ENCODE data around the gene BIRC2.

The BIRC2 gene

GRCh38 chr11:102313238-102313940 is 33.6 kb upstream of the BIRC2 start:
- H3K4me3 ChIP-seq (ENCODE audit: low read length): peak overlapping the region; percentile 61
- H3K9ac ChIP-seq (ENCODE audit: low read depth, low read length): peak overlapping the region; percentile 79
- H3K4me2 ChIP-seq (ENCODE audit: low read length): peak overlapping the region; percentile 87
- H3K36me3 ChIP-seq (ENCODE audit: insufficient read depth, low read length): no peaks in the 10 kb centered on the region
- no peaks in the 10 kb centered on the region for H3K9me3 ChIP-seq (replicated peaks; ENCODE audit: low read length)
- no peaks in the 10 kb centered on the region for H3K27me3 ChIP-seq (ENCODE audit: control insufficient read depth, insufficient read depth, low read length)
- H3K4me1 ChIP-seq (ENCODE audit: control insufficient read depth, insufficient read depth, low read length): peaks cover 27% of the 10 kb centered on the region

GRCh38 chr11:102314784-102315183 is 32.2 kb upstream of the BIRC2 start:
- Histone ChIP-seq H3K4me3 (ENCODE audit: low read length) (no peak overlapping the region), H3K9me3 (replicated peaks; ENCODE audit: low read length) (no peaks in the 10 kb centered on the region), H3K9ac (ENCODE audit: low read depth, low read length) (no peak overlapping the region), H3K4me2 (ENCODE audit: low read length) (no peak overlapping the region), H3K27me3 (ENCODE audit: control insufficient read depth, insufficient read depth, low read length) (no peaks in the 10 kb centered on the region), H3K4me1 (ENCODE audit: control insufficient read depth, insufficient read depth, low read length) (peaks cover 31% of the 10 kb centered on the region), H3K36me3 (ENCODE audit: insufficient read depth, low read length) (no peaks in the 10 kb centered on the region)

DNA sequence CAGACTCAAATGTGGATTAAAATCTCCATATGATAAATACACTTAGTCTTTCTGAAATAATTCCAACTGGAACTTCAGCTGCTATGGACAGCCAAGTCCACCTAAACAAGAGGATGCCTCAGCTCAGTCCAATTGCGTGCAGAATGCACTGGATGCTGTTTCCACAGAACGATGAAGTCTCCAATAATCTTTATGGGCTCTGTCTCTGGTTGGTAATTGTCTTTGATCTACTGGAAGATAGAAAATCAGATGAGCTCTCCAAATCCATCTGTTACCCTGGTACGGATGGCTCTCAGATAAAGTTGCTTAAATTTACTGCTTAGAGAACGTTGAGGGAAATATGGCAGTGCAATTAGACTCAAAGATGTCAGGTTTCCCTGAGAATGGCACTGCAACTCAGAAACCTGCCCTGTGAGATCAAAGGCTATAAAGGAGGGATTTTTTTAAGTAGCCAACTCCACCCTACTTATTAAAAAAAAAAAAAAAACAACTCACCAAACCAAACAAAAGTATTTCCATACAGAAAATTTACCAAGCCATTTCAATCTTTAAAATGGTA is 30.6 kb upstream of the BIRC2 start:
- H3K27me3 ChIP-seq (ENCODE audit: control insufficient read depth, insufficient read depth, low read length): no peaks in the 10 kb centered on the region
- H3K4me1 ChIP-seq (ENCODE audit: control insufficient read depth, insufficient read depth, low read length): peaks cover 36% of the 10 kb centered on the region
- no peaks in the 10 kb centered on the region for H3K36me3 ChIP-seq (ENCODE audit: insufficient read depth, low read length)
- peak overlapping the region; percentile 85 for H3K4me2 ChIP-seq (ENCODE audit: low read length)
- H3K4me3 ChIP-seq (ENCODE audit: low read length): no peak overlapping the region
- H3K9ac ChIP-seq (ENCODE audit: low read depth, low read length): peak overlapping the region; percentile 70
- no peaks in the 10 kb centered on the region for H3K9me3 ChIP-seq (replicated peaks; ENCODE audit: low read length)

DNA sequence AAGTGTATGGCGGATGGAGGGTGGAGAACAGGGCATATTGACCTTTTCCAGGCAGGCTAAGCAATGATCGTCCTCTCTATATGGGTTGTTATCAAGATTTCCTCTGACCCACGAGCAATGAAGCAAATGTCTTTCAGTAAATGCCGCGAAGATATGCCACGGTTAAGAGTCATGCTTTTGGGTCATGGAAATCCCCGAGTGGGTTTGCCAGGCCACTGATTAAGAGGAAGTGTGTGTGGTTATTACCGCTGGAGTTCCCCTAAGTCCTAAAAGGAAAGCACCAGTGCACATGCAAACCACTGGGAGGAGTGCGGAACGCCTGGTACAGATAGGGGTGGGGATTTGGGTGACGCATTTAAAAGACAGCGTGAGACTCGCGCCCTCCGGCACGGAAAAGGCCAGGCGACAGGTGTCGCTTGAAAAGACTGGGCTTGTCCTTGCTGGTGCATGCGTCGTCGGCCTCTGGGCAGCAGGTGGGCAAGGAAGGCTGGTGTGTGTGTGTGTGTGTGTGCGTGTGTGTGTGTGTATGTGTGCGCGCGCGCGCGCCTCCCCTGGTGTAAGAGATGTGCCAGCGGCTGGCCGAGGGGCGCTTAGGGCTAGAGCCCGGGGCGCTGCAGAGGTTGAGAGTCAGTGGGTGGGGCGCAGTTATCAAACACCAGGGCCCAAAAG is 29.8 kb upstream of the BIRC2 start, which contains the start of gene BIRC3:
Gene BIRC3, plus strand, starts transcription at position 386 of the 669 bp plus-strand sequence. CDS start 7,026 bp downstream, outside the sequence.
- H3K4me3 ChIP-seq (ENCODE audit: low read length): peak within 1 kb of the TSS; percentile 73
- peak within 1 kb of the TSS; percentile 70 for H3K9ac ChIP-seq (ENCODE audit: low read depth, low read length)
- peak within 1 kb of the TSS; percentile 85 for H3K4me2 ChIP-seq (ENCODE audit: low read length)
- peaks cover 38% of the 10 kb centered on the region for H3K4me1 ChIP-seq (ENCODE audit: control insufficient read depth, insufficient read depth, low read length)
- no peaks in the 10 kb centered on the region for H3K9me3 ChIP-seq (replicated peaks; ENCODE audit: low read length)
- H3K27me3 ChIP-seq (ENCODE audit: control insufficient read depth, insufficient read depth, low read length): no peaks in the 10 kb centered on the region
- no peaks in the 10 kb centered on the region for H3K36me3 ChIP-seq (ENCODE audit: insufficient read depth, low read length)

DNA sequence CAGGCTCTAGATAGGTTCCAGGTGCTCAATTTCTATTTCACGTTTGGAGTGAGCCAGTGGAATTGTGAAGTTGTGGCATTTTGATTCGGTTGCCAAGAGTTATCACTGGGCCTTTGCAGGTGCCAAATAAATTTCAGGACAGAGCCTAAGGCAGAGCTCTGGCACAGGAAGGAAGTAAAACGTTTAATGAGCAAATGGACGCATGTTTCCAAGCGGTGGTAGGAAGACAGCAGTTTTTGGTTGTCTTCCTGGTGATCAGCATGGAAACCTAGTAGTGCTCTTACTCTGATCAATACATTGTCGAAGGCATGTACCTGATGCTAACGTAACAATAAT is 29.3 kb upstream of the BIRC2 start:
- Histone ChIP-seq H3K9ac (ENCODE audit: low read depth, low read length) (peak overlapping the region; percentile 39), H3K9me3 (replicated peaks; ENCODE audit: low read length) (no peaks in the 10 kb centered on the region), H3K4me1 (ENCODE audit: control insufficient read depth, insufficient read depth, low read length) (peaks cover 43% of the 10 kb centered on the region), H3K4me2 (ENCODE audit: low read length) (peak overlapping the region; percentile 85), H3K36me3 (ENCODE audit: insufficient read depth, low read length) (no peaks in the 10 kb centered on the region), H3K4me3 (ENCODE audit: low read length) (peak overlapping the region; percentile 73), H3K27me3 (ENCODE audit: control insufficient read depth, insufficient read depth, low read length) (no peaks in the 10 kb centered on the region)

- Histone ChIP-seq H3K9me3 (replicated peaks; ENCODE audit: low read length) (no peaks in the 10 kb centered on the region), H3K4me3 (ENCODE audit: low read length) (no peak overlapping the region), H3K27me3 (ENCODE audit: control insufficient read depth, insufficient read depth, low read length) (no peaks in the 10 kb centered on the region), H3K4me1 (ENCODE audit: control insufficient read depth, insufficient read depth, low read length) (peaks cover 45% of the 10 kb centered on the region), H3K4me2 (ENCODE audit: low read length) (peak overlapping the region; percentile 85), H3K36me3 (ENCODE audit: insufficient read depth, low read length) (no peaks in the 10 kb centered on the region), H3K9ac (ENCODE audit: low read depth, low read length) (no peak overlapping the region)
Measured at GRCh38 chr11:102318469-102318868, 28.5 kb upstream of the BIRC2 start.

DNA sequence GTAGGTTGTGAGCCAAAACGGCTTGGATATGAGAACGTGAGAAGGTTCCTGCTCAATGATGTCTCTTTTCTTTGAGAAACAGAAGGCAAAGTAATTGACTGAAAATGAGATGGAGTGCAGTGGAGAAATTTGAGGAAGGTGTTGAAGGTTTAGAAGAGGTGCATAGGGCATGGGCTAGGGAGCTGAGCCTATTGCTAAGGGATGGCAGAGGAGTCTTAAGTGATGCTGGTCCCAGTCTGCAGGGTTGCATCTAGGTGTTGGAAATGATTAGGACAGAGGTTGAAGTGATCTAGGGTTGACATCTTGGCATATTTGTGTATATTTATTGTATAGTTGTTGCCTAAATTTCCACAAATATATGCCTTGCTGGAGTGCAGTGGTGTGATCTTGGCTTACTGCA is 27.5 kb upstream of the BIRC2 start:
- H3K27me3 ChIP-seq (ENCODE audit: control insufficient read depth, insufficient read depth, low read length): no peaks in the 10 kb centered on the region
- H3K4me1 ChIP-seq (ENCODE audit: control insufficient read depth, insufficient read depth, low read length): peaks cover 46% of the 10 kb centered on the region
- H3K4me2 ChIP-seq (ENCODE audit: low read length): no peak overlapping the region
- H3K36me3 ChIP-seq (ENCODE audit: insufficient read depth, low read length): no peaks in the 10 kb centered on the region
- H3K4me3 ChIP-seq (ENCODE audit: low read length): no peak overlapping the region
- no peaks in the 10 kb centered on the region for H3K9me3 ChIP-seq (replicated peaks; ENCODE audit: low read length)
- H3K9ac ChIP-seq (ENCODE audit: low read depth, low read length): no peak overlapping the region

GRCh38 chr11:102320188-102320587 is 26.8 kb upstream of the BIRC2 start:
- H3K4me3 ChIP-seq (ENCODE audit: low read length): no peak overlapping the region
- H3K9me3 ChIP-seq (replicated peaks; ENCODE audit: low read length): no peaks in the 10 kb centered on the region
- H3K4me2 ChIP-seq (ENCODE audit: low read length): no peak overlapping the region
- H3K4me1 ChIP-seq (ENCODE audit: control insufficient read depth, insufficient read depth, low read length): peaks cover 51% of the 10 kb centered on the region
- H3K9ac ChIP-seq (ENCODE audit: low read depth, low read length): no peak overlapping the region
- H3K36me3 ChIP-seq (ENCODE audit: insufficient read depth, low read length): no peaks in the 10 kb centered on the region
- H3K27me3 ChIP-seq (ENCODE audit: control insufficient read depth, insufficient read depth, low read length): no peaks in the 10 kb centered on the region

- Histone ChIP-seq H3K36me3 (ENCODE audit: insufficient read depth, low read length) (no peaks in the 10 kb centered on the region), H3K4me2 (ENCODE audit: low read length) (peak overlapping the region; percentile 16), H3K9ac (ENCODE audit: low read depth, low read length) (peak overlapping the region; percentile 23), H3K4me3 (ENCODE audit: low read length) (no peak overlapping the region), H3K4me1 (ENCODE audit: control insufficient read depth, insufficient read depth, low read length) (peaks cover 51% of the 10 kb centered on the region), H3K27me3 (ENCODE audit: control insufficient read depth, insufficient read depth, low read length) (no peaks in the 10 kb centered on the region), H3K9me3 (replicated peaks; ENCODE audit: low read length) (no peaks in the 10 kb centered on the region)
Measured at GRCh38 chr11:102320679-102321078, 26.3 kb upstream of the BIRC2 start.

DNA sequence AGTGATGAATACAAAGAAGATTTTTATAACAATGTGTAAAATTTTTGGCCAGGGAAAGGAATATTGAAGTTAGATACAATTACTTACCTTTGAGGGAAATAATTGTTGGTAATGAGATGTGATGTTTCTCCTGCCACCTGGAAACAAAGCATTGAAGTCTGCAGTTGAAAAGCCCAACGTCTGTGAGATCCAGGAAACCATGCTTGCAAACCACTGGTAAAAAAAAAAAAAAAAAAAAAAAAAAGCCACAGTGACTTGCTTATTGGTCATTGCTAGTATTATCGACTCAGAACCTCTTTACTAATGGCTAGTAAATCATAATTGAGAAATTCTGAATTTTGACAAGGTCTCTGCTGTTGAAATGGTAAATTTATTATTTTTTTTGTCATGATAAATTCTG is 24.5 kb upstream of the BIRC2 start:
- Histone ChIP-seq H3K4me3 (ENCODE audit: low read length) (no peak overlapping the region), H3K27me3 (ENCODE audit: control insufficient read depth, insufficient read depth, low read length) (no peaks in the 10 kb centered on the region), H3K9me3 (replicated peaks; ENCODE audit: low read length) (no peaks in the 10 kb centered on the region), H3K9ac (ENCODE audit: low read depth, low read length) (peak overlapping the region; percentile 35), H3K36me3 (ENCODE audit: insufficient read depth, low read length) (no peaks in the 10 kb centered on the region), H3K4me1 (ENCODE audit: control insufficient read depth, insufficient read depth, low read length) (peaks cover 43% of the 10 kb centered on the region), H3K4me2 (ENCODE audit: low read length) (peak overlapping the region; percentile 38)

DNA sequence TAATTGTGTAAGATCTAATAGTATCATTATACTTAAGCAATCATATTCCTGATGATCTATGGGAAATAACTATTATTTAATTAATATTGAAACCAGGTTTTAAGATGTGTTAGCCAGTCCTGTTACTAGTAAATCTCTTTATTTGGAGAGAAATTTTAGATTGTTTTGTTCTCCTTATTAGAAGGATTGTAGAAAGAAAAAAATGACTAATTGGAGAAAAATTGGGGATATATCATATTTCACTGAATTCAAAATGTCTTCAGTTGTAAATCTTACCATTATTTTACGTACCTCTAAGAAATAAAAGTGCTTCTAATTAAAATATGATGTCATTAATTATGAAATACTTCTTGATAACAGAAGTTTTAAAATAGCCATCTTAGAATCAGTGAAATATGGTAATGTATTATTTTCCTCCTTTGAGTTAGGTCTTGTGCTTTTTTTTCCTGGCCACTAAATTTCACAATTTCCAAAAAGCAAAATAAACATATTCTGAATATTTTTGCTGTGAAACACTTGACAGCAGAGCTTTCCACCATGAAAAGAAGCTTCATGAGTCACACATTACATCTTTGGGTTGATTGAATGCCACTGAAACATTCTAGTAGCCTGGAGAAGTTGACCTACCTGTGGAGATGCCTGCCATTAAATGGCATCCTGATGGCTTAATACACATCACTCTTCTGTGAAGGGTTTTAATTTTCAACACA is 23.3 kb upstream of the BIRC2 start:
- peaks cover 32% of the 10 kb centered on the region for H3K4me1 ChIP-seq (ENCODE audit: control insufficient read depth, insufficient read depth, low read length)
- no peaks in the 10 kb centered on the region for H3K9me3 ChIP-seq (replicated peaks; ENCODE audit: low read length)
- peak overlapping the region; percentile 35 for H3K9ac ChIP-seq (ENCODE audit: low read depth, low read length)
- H3K4me3 ChIP-seq (ENCODE audit: low read length): no peak overlapping the region
- H3K27me3 ChIP-seq (ENCODE audit: control insufficient read depth, insufficient read depth, low read length): no peaks in the 10 kb centered on the region
- peak overlapping the region; percentile 38 for H3K4me2 ChIP-seq (ENCODE audit: low read length)
- H3K36me3 ChIP-seq (ENCODE audit: insufficient read depth, low read length): no peaks in the 10 kb centered on the region

Measured in skeletal muscle satellite cell (primary cell).